Esophagus muscularis mucosa (tissue), 3 donors: Measurements from ENCODE around the gene RABGGTA.

Source experiments
- CTCF ChIP-seq, 3 experiments: fragments of 200-600 bp in 2 of 3; fragments of 450-650 bp in 1 of 3; sonication (generic) in 2 of 3; IDR thresholded peaks; one replicate each; pipeline ENCODE4 v1.5.1; 2017 to 2019; ENCODE audit warnings: antibody characterized with exemption in 3 of 3, mild to moderate bottlenecking in 2 of 3, moderate library complexity in 1 of 3
- POLR2A ChIP-seq: fragments of 450-650 bp; IDR thresholded peaks from one replicate; pipeline ENCODE4 v1.6.1; 2017; ENCODE audit warnings: antibody characterized with exemption, moderate library complexity, mild to moderate bottlenecking, low read depth

GRCh38 chr14:24260026-24260779, 11.2 kb downstream of the RABGGTA start:
- TF ChIP-seq POLR2A, result no peak
- TF ChIP-seq CTCF (IDR thresholded peaks at IDR 0.05), result no peak
